ENCODE results near the gene KCNA3. TPM values are rescaled to one million over a fixed set of nuclear protein-coding genes. Genes with fewer than 3 reads are reported as not detected.

Gene KCNA3
- polyA plus RNA-seq, 1 of the 3 experiments (the other 2 are of a cell fraction), result not detected

DNA sequence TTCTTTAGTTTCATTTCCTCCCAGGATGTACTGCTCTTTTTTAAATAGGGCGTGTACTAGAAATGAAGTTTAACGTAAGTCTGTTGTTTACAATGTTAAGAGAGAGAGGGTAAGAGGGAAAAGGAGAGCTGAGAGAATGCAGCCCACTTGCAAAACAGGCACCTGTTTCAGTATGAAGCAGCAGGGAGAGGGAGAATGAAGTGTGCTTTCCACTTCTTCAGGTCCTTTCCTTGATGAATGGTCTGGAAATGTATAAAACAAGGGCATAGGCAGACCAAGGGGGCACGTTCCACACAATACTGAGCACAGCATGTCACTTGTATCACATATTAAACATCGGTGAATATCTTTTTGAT, 2.0 kb downstream of the KCNA3 start:
- Histone ChIP-seq H3K79me2 (ENCODE audit: insufficient read depth) (no peaks in the 10 kb centered on the region), H4K20me1 (ENCODE audit: insufficient read depth) (no peaks in the 10 kb centered on the region), H3K9me2 (no peaks in the 10 kb centered on the region), H2AFZ (ENCODE audit: low read depth) (no peak overlapping the region), H3K9me3 (no peaks in the 10 kb centered on the region), H3K27me3 (ENCODE audit: insufficient read depth) (peaks cover 56% of the 10 kb centered on the region), H3K36me3 (replicated peaks in 1 of 2; ENCODE audit: control insufficient read depth in 1 of 2, insufficient read depth in 2 of 2, low read length in 1 of 2) (no peaks in the 10 kb centered on the region), H3K4me3 (ENCODE audit: low read depth in 2 of 2, low read length in 1 of 2) (peak overlapping the region in 1 of 2 experiments; percentile 43; a peak in 2 of 4 replicates), H3F3A (replicated peaks; ENCODE audit: insufficient read depth) (no peaks in the 10 kb centered on the region), H3K9ac (no peak overlapping the region), H3K4me1 (ENCODE audit: control insufficient read depth in 1 of 2, insufficient read depth in 2 of 2, low read depth in 1 of 2, low read length in 1 of 2) (peaks cover 0 to 8% of the 10 kb centered on the region in 2 experiments; a peak in 2 of 4 replicates), H3K4me2 (no peak overlapping the region), H3K27ac (ENCODE audit: low read depth in 2 of 2, low read length in 1 of 2) (peak overlapping the region in 1 of 2 experiments; percentile 56; a peak in 1 of 4 replicates)
- 6% methylated on average over 4 of the region's 4 CpGs for WGBS (ENCODE audit: low lambda C conversion rate)
- no peak for DNase-seq
- ChIA-PET POLR2A (no interaction called here), CTCF (interaction anchor here (1.8 to 6.3 kb wide), 3 partner anchors 27 to 92 kb away, joined by 5 to 50 read pairs (median 5); no protein-coding TSS in a partner anchor)
- TF ChIP-seq ELF1 (IDR thresholded peaks at IDR 0.05), result no peak
- TF ChIP-seq, protein P1, sequence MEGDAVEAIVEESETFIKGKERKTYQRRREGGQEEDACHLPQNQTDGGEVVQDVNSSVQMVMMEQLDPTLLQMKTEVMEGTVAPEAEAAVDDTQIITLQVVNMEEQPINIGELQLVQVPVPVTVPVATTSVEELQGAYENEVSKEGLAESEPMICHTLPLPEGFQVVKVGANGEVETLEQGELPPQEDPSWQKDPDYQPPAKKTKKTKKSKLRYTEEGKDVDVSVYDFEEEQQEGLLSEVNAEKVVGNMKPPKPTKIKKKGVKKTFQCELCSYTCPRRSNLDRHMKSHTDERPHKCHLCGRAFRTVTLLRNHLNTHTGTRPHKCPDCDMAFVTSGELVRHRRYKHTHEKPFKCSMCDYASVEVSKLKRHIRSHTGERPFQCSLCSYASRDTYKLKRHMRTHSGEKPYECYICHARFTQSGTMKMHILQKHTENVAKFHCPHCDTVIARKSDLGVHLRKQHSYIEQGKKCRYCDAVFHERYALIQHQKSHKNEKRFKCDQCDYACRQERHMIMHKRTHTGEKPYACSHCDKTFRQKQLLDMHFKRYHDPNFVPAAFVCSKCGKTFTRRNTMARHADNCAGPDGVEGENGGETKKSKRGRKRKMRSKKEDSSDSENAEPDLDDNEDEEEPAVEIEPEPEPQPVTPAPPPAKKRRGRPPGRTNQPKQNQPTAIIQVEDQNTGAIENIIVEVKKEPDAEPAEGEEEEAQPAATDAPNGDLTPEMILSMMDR (IDR thresholded peaks at IDR 0.05), result no peak
- no peak for TF ChIP-seq CHD2 (IDR thresholded peaks at IDR 0.05; ENCODE audit: low read length, partially characterized antibody)

DNA sequence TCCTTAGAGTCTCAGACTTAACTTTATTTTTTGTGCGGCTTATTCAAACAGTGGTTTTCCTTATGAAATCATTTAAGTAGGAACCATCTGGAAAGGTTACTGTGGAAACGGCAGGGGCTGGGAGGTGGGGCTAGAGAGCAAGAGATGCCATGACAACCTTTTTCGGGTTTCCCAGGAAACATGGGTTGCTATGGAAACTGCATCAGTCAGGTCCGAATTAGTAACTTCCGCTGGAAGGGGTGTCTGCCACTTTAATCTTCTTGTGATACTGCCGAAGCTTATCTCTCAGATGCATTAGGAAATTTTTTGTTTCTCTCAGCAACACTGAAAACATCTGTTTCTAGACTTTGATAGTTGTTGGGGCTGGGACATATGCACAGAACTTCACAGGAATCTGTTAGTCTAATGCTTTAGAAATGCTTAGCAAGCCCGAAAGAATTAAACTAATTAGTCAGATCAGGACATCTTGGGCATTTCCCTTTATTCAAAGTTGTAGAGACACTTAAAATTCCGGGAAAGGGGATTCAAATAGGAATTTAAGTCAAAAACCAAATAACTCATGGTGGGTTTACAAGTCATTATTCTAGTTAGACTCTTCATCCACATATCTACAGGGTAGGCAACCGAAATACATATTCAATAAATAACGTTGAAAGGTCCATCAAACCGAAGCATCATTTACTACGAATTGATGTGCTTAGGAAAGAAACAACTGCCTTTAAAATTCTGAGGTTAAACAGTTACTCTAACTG, 2.6 kb downstream of the KCNA3 start:
- WGBS (ENCODE audit: low lambda C conversion rate), result 3% methylated on average over 12 of the region's 12 CpGs
- H3K27ac ChIP-seq (ENCODE audit: low read depth in 2 of 2, low read length in 1 of 2), result peak overlapping the region in 1 of 2 experiments; percentile 76; a peak in 1 of 4 replicates
- H3K4me2 ChIP-seq, result no peak overlapping the region

More for the DNA sequence above, 2.6 kb downstream of the KCNA3 start:
- CTCF ChIA-PET, result interaction anchor here (1.8 to 6.3 kb wide), 3 partner anchors 27 to 92 kb away, joined by 5 to 50 read pairs (median 5); no protein-coding TSS in a partner anchor
- no peak overlapping the region for H2AFZ ChIP-seq (ENCODE audit: low read depth)
- no peaks in the 10 kb centered on the region for H3K9me3 ChIP-seq
- POLR2A ChIA-PET, result no interaction called here
- H3K27me3 ChIP-seq (ENCODE audit: insufficient read depth), result peaks cover 56% of the 10 kb centered on the region
- H3K4me3 ChIP-seq (ENCODE audit: low read depth in 2 of 2, low read length in 1 of 2), result peak overlapping the region in 1 of 2 experiments; percentile 43; a peak in 2 of 4 replicates
- H3K36me3 ChIP-seq (replicated peaks in 1 of 2; ENCODE audit: control insufficient read depth in 1 of 2, insufficient read depth in 2 of 2, low read length in 1 of 2), result no peaks in the 10 kb centered on the region
- H4K20me1 ChIP-seq (ENCODE audit: insufficient read depth), result no peaks in the 10 kb centered on the region
- peaks cover 0 to 8% of the 10 kb centered on the region in 2 experiments; a peak in 2 of 4 replicates for H3K4me1 ChIP-seq (ENCODE audit: control insufficient read depth in 1 of 2, insufficient read depth in 2 of 2, low read depth in 1 of 2, low read length in 1 of 2)
- no peaks in the 10 kb centered on the region for H3K79me2 ChIP-seq (ENCODE audit: insufficient read depth)
- no peaks in the 10 kb centered on the region for H3F3A ChIP-seq (replicated peaks; ENCODE audit: insufficient read depth)
- TF ChIP-seq TCF12 (IDR thresholded peaks at IDR 0.05), result peak; percentile 14; the same call in 1 of the 2 replicates
- peak; percentile 96; the same call in 1 of the 2 replicates for TF ChIP-seq MXI1 (IDR thresholded peaks at IDR 0.05; ENCODE audit: low read depth, low read length)
- TF ChIP-seq GATA2 (CRISPR knock-in tag; IDR thresholded peaks at IDR 0.05), result peak; percentile 85
- TF ChIP-seq EP300 (IDR thresholded peaks at IDR 0.05; ENCODE audit: borderline replicate concordance in 1 of 2, low read depth in 1 of 2, low read length in 1 of 2), result peak in 1 of 2 experiments; percentile 51; a peak in 1 of 4 replicates
- peak; percentile 41 for TF ChIP-seq CHD2 (IDR thresholded peaks at IDR 0.05; ENCODE audit: low read length, partially characterized antibody)
- peak; percentile 72 for TF ChIP-seq RCOR1 (IDR thresholded peaks at IDR 0.05; ENCODE audit: low read length)
- TF ChIP-seq, protein P2, sequence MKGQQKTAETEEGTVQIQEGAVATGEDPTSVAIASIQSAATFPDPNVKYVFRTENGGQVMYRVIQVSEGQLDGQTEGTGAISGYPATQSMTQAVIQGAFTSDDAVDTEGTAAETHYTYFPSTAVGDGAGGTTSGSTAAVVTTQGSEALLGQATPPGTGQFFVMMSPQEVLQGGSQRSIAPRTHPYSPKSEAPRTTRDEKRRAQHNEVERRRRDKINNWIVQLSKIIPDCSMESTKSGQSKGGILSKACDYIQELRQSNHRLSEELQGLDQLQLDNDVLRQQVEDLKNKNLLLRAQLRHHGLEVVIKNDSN (IDR thresholded peaks at IDR 0.05; ENCODE audit: borderline replicate concordance, low read depth), result no peak
- TF ChIP-seq FOXJ3 (CRISPR knock-in tag; IDR thresholded peaks at IDR 0.05), result no peak
- TF ChIP-seq RFX5 (IDR thresholded peaks at IDR 0.05; ENCODE audit: low read length), result peak; percentile 46; the same call in 1 of the 2 replicates
- peak; percentile 83 for DNase-seq
- H3K9ac ChIP-seq, result no peak overlapping the region
- no peaks in the 10 kb centered on the region for H3K9me2 ChIP-seq

Data from SK-N-SH (cell line).